ENCODE data around the gene CEP44.

DNA sequence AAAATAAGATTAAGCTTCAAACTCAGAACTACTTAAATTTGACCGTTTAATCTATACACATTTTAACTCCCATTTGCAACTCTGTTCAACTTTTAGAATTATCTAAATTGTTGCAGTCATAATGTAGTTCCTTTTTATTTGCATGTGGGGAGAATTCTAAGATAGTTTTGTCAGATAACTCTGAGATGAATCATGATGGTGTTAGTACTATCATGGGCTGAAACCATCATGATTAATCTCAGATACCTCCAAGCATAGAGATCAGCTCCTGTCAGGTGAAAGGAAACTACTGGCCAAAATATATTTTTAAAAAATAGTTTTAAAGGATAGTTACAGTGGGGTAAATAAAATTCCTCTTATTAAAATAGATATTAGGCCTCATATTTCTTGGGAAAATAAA is 39.3 kb upstream of the CEP44 start:
- TF ChIP-seq, protein P1, sequence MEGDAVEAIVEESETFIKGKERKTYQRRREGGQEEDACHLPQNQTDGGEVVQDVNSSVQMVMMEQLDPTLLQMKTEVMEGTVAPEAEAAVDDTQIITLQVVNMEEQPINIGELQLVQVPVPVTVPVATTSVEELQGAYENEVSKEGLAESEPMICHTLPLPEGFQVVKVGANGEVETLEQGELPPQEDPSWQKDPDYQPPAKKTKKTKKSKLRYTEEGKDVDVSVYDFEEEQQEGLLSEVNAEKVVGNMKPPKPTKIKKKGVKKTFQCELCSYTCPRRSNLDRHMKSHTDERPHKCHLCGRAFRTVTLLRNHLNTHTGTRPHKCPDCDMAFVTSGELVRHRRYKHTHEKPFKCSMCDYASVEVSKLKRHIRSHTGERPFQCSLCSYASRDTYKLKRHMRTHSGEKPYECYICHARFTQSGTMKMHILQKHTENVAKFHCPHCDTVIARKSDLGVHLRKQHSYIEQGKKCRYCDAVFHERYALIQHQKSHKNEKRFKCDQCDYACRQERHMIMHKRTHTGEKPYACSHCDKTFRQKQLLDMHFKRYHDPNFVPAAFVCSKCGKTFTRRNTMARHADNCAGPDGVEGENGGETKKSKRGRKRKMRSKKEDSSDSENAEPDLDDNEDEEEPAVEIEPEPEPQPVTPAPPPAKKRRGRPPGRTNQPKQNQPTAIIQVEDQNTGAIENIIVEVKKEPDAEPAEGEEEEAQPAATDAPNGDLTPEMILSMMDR (IDR thresholded peaks at IDR 0.05; ENCODE audit: poor library complexity, severe bottlenecking) = no peak
- TF ChIP-seq SMC3 (conservative IDR thresholded peaks at IDR 0.05; ENCODE audit: poor library complexity) = no peak

Measured in neural cell (in vitro differentiated cells).